Stimulated activated CD4-positive, alpha-beta T cell treated with anti-CD3 and anti-CD28 coated beads, Interleukin-4, amount 100 ng/mL, for 1 hour (primary cell): Measurements from ENCODE around the gene SSX2B.
"Not testable (repeated sequence)": the region's sequence is repeated elsewhere in the genome, so short reads cannot be mapped to it uniquely, and the experiment has no call there.

ENCODE experiments used
- DNase-seq: peaks from one replicate; pipeline ENCODE4 v3.0.0-alpha.2; 2020

Gene SSX2B, protein sequence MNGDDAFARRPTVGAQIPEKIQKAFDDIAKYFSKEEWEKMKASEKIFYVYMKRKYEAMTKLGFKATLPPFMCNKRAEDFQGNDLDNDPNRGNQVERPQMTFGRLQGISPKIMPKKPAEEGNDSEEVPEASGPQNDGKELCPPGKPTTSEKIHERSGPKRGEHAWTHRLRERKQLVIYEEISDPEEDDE

DNA sequence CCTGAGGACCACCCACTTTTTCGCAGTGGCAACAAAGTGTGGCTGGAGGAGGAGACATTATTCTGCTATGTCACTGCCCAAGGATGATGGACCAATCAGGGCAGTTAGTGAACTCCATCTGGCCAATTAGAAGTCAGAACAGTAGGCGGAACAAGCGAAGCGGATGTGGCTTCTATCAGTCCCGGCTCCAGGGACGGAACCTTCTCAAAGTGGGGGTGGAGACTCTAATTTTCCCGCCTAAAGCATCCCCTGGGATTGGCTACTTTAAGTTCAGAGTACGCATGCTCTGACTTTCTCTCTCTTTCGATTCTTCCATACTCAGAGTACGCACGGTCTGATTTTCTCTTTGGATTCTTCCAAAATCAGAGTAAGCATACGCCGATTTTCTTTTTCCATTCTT is at the start of gene SSX2B:
SSX2B (plus strand) TSS at position 301 of the 400 bp plus-strand sequence. CDS start 1,429 bp downstream, outside the sequence.
- DNase-seq: not testable (repeated sequence)

DNA sequence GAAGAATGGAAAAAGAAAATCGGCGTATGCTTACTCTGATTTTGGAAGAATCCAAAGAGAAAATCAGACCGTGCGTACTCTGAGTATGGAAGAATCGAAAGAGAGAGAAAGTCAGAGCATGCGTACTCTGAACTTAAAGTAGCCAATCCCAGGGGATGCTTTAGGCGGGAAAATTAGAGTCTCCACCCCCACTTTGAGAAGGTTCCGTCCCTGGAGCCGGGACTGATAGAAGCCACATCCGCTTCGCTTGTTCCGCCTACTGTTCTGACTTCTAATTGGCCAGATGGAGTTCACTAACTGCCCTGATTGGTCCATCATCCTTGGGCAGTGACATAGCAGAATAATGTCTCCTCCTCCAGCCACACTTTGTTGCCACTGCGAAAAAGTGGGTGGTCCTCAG is 44.0 kb upstream of the SSX2B start, which contains the start of gene SSX2:
SSX2 (minus strand) TSS at position 101 of the 400 bp plus-strand sequence. CDS start 1,429 bp downstream, outside the sequence.
- DNase-seq: not testable (repeated sequence)

DNA sequence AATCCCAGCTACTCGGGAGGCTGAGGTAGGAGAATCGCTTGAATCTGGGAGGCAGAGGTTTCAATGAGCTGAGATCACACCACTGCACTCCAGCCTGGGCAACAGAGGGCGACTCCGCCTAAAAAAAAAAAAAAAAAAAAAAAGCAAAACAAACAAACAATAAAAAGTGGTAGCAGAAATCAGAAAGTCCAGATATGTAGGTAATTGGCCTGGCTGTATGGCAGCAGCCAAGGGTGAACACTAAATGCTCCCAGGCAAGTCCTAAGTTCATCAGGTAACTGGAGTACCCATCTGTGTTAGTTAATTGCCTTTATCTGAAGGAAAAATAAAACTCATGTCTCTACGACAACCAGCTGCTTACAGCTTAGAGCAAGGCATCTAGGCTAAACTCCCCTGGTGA is 14.9 kb downstream of the SSX2B start:
- not testable (repeated sequence) for DNase-seq

DNA sequence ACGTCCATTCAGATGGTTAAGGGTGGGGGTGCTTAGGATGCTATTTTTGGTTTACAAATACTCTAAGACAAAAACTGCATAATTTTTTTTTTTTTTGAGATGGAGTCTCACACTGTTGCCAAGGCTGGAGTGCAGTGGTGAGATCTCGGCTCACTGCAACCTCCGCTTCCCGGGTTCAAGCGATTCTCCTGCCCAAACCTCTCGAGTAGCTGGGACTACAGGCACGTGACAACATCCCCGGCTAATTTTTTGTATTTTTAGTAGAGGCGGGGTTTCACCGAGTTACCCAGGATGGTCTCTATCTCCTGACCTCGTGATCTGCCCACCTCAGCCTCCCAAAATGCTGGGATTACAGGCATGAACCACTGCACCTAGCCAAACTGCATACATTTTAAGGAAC is 22.5 kb downstream of the SSX2B start:
- DNase-seq: not testable (repeated sequence)

DNA sequence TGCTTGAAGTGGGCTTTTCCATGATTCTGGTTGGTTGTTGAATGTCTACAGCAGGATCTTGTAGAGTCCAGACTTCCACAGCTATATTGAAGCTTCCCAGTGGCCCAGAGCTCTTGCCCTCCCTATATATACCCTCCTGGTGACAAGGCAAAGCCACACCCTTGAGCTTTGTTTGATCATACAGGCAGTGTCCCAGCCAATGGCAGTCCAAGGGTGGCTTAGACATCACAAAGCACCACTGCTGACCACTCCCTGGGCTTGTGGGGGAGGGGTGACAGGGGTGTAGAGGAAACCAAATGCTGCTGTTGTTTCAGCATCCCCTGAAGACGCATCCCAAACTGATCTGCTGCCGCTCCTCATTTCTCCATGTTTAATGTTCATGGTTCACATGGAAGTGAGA is 46.3 kb downstream of the SSX2B start, which contains the start of gene SPANXN5:
SPANXN5 (minus strand) TSS at position 101 of the 400 bp plus-strand sequence; CDS start at position 22, 79 bp downstream.
- not testable (repeated sequence) for DNase-seq

DNA sequence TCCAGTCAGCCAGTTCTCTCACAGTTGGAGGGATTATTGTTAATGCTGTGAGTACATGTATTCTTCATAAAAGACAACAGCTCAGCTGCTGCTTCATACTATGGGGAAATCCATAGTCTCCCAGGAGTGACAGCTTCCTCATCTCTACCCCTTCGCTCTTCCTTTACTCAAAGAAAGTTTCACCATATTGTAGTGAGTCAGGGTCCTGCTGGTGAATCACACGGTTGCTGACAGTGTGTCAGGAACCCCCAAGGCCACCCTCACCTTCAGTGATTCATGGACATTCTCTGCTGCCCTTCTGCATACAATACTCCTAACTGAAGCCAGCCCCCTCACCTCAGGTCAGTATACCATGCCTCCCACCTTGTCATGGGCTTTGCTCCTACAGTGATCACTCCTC is 53.8 kb downstream of the SSX2B start:
- not testable (repeated sequence) for DNase-seq
